K562 (cell line): ENCODE measurements around the gene NOA1. TPM values are rescaled to one million over a fixed set of nuclear protein-coding genes. Genes with fewer than 3 reads are reported as not detected.

ENCODE experiments used
- ATAC-seq: fragments of 200-7000 bp; cut with Tn5 transposase; 3 replicates; pipeline ENCODE4 v1.9.1; 2020; ENCODE audit warnings: moderate library complexity
- BruUV-seq: library from RNA; stranded (reverse); fragments of 400-500 nt; replicated peaks from 2 replicates; lab custom pipeline; 2021; lab: Mats Ljungman, UMichigan
- CTCF ChIA-PET: fragments of 300-600 bp; formaldehyde crosslinking; extraction: SDS; loops from one replicate; lab custom pipeline; 2021; ENCODE audit warnings: low intra/inter-chr PET ratio; lab: Yijun Ruan, JAX
- POLR2A ChIA-PET: fragments of 300-600, 350-650 bp; sonication (Branson Sonifier 250); formaldehyde crosslinking; extraction: SDS; loops from one replicate; lab custom pipeline; 2021; ENCODE audit warnings: antibody characterized with exemption, inconsistent platforms; lab: Yijun Ruan, JAX
- DNase-seq, 4 experiments: peaks; one replicate each; pipeline versions ENCODE4 v3.0.0 to v3.0.0-alpha.2; 2011 to 2018; ENCODE audit warnings: low spot score in 3 of 4, mixed read lengths in 3 of 4; ENCODE audit errors: extremely low read depth in 1 of 4
- FAIRE-seq: peaks from 2 replicates; lab custom pipeline; 2011; peaks lifted over from hg19 to GRCh38; lab: Jason Lieb, UNC
- H2AFZ ChIP-seq: 2 replicates; pipeline ENCODE4 v1.6.0; 2011; ENCODE audit warnings: low read depth, low read length, control low read depth, inconsistent platforms
- H3K27ac ChIP-seq: fragments of 200-600 bp; 3 replicates; pipeline ENCODE4 v1.8.0; 2011; ENCODE audit warnings: low read depth, mild to moderate bottlenecking, control low read depth, inconsistent platforms, low read length, moderate library complexity, mixed read lengths; ENCODE audit errors: extremely low read depth
- H3K27me3 ChIP-seq, 2 experiments: fragments of 300-600 bp in 1 of 2; 2 replicates in 1 of 2; 3 replicates in 1 of 2; pipeline versions ENCODE4 v1.6.0 to v1.8.0; 2011; ENCODE audit warnings: inconsistent platforms in 2 of 2, low read length in 2 of 2, mild to moderate bottlenecking in 1 of 2, mixed read lengths in 1 of 2, moderate library complexity in 1 of 2; ENCODE audit not compliant: control insufficient read depth in 2 of 2, insufficient read depth in 2 of 2
- H3K36me3 ChIP-seq: fragments of 300-600 bp; 3 replicates; pipeline ENCODE4 v1.8.0; 2011; ENCODE audit warnings: mild to moderate bottlenecking, low read length, inconsistent platforms; ENCODE audit not compliant: control insufficient read depth, insufficient read depth
- H3K4me1 ChIP-seq, 2 experiments: fragments of 200-600 bp in 1 of 2; replicated peaks in 1 of 2; 2 replicates in 1 of 2; 3 replicates in 1 of 2; pipeline versions ENCODE4 v1.5.1 to v1.8.0; 2011; ENCODE audit warnings: inconsistent platforms in 2 of 2, low read length in 2 of 2, mild to moderate bottlenecking in 1 of 2, mixed read lengths in 1 of 2, moderate library complexity in 1 of 2; ENCODE audit not compliant: control insufficient read depth in 2 of 2, insufficient read depth in 2 of 2
- H3K4me2 ChIP-seq: 2 replicates; pipeline ENCODE4 v1.6.1; 2011; ENCODE audit warnings: low read length, control low read depth, inconsistent platforms, mixed read lengths; ENCODE audit not compliant: insufficient read depth
- H3K4me3 ChIP-seq: fragments of 200-600 bp; sonication (generic), shearing (Covaris generic); 2 replicates; pipeline ENCODE4 v1.5.1; 2016; ENCODE audit warnings: control low read depth, inconsistent platforms
- H3K79me2 ChIP-seq: fragments of 200-600 bp; 3 replicates; pipeline ENCODE4 v1.8.0; 2011; ENCODE audit warnings: low read length, inconsistent platforms; ENCODE audit not compliant: control insufficient read depth, insufficient read depth
- H3K9ac ChIP-seq, 2 experiments: 2 replicates each; pipeline versions ENCODE4 v1.6.0 to v1.6.1; 2011; ENCODE audit warnings: low read depth in 2 of 2, low read length in 2 of 2, control low read depth in 1 of 2, inconsistent platforms in 1 of 2, mild to moderate bottlenecking in 1 of 2, mixed read lengths in 1 of 2; ENCODE audit not compliant: insufficient read depth in 1 of 2
- H3K9me1 ChIP-seq: one replicate; pipeline ENCODE4 v1.6.0; 2011; ENCODE audit warnings: inconsistent platforms, mild to moderate bottlenecking, low read length, moderate library complexity; ENCODE audit not compliant: control insufficient read depth, insufficient read depth
- H3K9me3 ChIP-seq: replicated peaks from 2 replicates; pipeline ENCODE4 v1.5.1; 2011; ENCODE audit warnings: low read depth, low read length, inconsistent platforms; ENCODE audit not compliant: control insufficient read depth, insufficient read depth
- H4K20me1 ChIP-seq: replicated peaks from 2 replicates; pipeline ENCODE4 v1.6.1; 2011; ENCODE audit warnings: low read length, inconsistent platforms, mixed read lengths; ENCODE audit not compliant: control insufficient read depth, insufficient read depth
- CHD1 ChIP-seq: fragments of 200-600 bp; sonication (generic); IDR thresholded peaks from one replicate; pipeline ENCODE4 v1.6.1; 2012; ENCODE audit warnings: mild to moderate bottlenecking, moderate library complexity, low read length, inconsistent platforms
- CTCF ChIP-seq, 3 experiments: IDR thresholded peaks in 2 of 3; conservative IDR thresholded peaks in 1 of 3; 2 replicates each; pipeline ENCODE4 v1.5.1; 2011 to 2012; ENCODE audit warnings: low read length in 3 of 3, mild to moderate bottlenecking in 3 of 3, control low read depth in 2 of 3, improper control_type of control experiment in 1 of 3, inconsistent platforms in 1 of 3, low read depth in 1 of 3, mixed read lengths in 1 of 3, moderate library complexity in 1 of 3; ENCODE audit not compliant: insufficient read depth in 2 of 3
- HNRNPLL ChIP-seq: fragments of 200-400 bp; formaldehyde crosslinking; IDR thresholded peaks from 2 replicates; pipeline ENCODE4 v1.6.1; 2017; ENCODE audit warnings: low read length, low read depth, mild to moderate bottlenecking; ENCODE audit not compliant: poor library complexity, severe bottlenecking
- MXD1 ChIP-seq: fragments of 250-450 bp; sonication (Bioruptor Pico); IDR thresholded peaks from 2 replicates; pipeline ENCODE4 v1.8.0; 2021; ENCODE audit warnings: borderline replicate concordance, mild to moderate bottlenecking, moderate library complexity; ENCODE audit not compliant: poor library complexity, severe bottlenecking
- NONO ChIP-seq, 2 experiments: fragments of 200-400 bp in 1 of 2; fragments of 450-650 bp in 1 of 2; formaldehyde crosslinking in 1 of 2; IDR thresholded peaks; 2 replicates each; pipeline ENCODE4 v1.6.1; 2017; ENCODE audit warnings: low read depth in 2 of 2, mild to moderate bottlenecking in 2 of 2, moderate library complexity in 2 of 2, low read length in 1 of 2
- POU5F1 ChIP-seq: fragments of 150-350 bp; IDR thresholded peaks from 2 replicates; pipeline ENCODE4 v1.6.1; 2014; ENCODE audit warnings: borderline replicate concordance, low read length, low read depth, mild to moderate bottlenecking; ENCODE audit not compliant: partially characterized antibody
- RBBP5 ChIP-seq: fragments of 200-600 bp; sonication (generic); IDR thresholded peaks from 2 replicates; pipeline ENCODE4 v1.6.1; 2012; ENCODE audit warnings: borderline replicate concordance, mild to moderate bottlenecking, low read length, control low read depth, inconsistent platforms; ENCODE audit not compliant: insufficient read depth, poor library complexity, severe bottlenecking
- RBM14 ChIP-seq: fragments of 200-400 bp; formaldehyde crosslinking; IDR thresholded peaks from 2 replicates; pipeline ENCODE4 v1.6.1; 2018; ENCODE audit warnings: low read depth, mild to moderate bottlenecking, low read length, moderate library complexity, borderline replicate concordance; ENCODE audit not compliant: insufficient read depth
- SFPQ ChIP-seq: fragments of 200-400 bp; formaldehyde crosslinking; IDR thresholded peaks from 2 replicates; pipeline ENCODE4 v1.6.1; 2017; ENCODE audit warnings: mild to moderate bottlenecking, low read depth, low read length, moderate library complexity
- ZEB2 ChIP-seq: fragments of 450-650 bp; IDR thresholded peaks from 2 replicates; pipeline ENCODE4 v1.6.1; 2016
- ZFP1 ChIP-seq: fragments of 450-650 bp; formaldehyde crosslinking; IDR thresholded peaks from 2 replicates; pipeline ENCODE4 v1.4.0; 2020; ENCODE audit warnings: mild to moderate bottlenecking, mixed read lengths
- WGBS: fragments of 100-300 bp; shearing (Covaris generic); methylation state at CpG from one replicate; pipeline ENCODE4 v1.1.6; 2016; ENCODE audit warnings: low coverage, mixed read lengths; ENCODE audit not compliant: insufficient coverage; ENCODE audit errors: missing lambda C conversion rate; 5-methylcytosine and 5-hydroxymethylcytosine counted together
- in situ Hi-C: fragments of 300-500 bp; cut with MboI; formaldehyde crosslinking; loops from 4 replicates; pipeline ENCODE4 v1.15.0; 2018; ENCODE audit warnings: inconsistent platforms, mixed read lengths
- intact Hi-C: fragments of 100-400 bp; cut with micrococcal nuclease; formaldehyde crosslinking; loops from 2 replicates; pipeline ENCODE4 v1.14.2; 2022
- polyA plus RNA-seq, 8 experiments: library from polyadenylated mRNA; depleted of rRNA in 4 of 8; stranded (reverse) in 5 of 8; unstranded in 3 of 8; fragments of >200 nt; fragmentation: Nextera tagmentation in 2 of 8; fragmentation: Illumina TruSeq in 1 of 8; extraction: Ambion mirVana in 2 of 8; extraction: Trizol in 1 of 8; gene quantifications; 2 replicates each; pipeline versions ENCODE4 v1.2.1 to v1.2.3, GENCODE V29; 2011 to 2014; ENCODE audit warnings: inconsistent platforms in 1 of 8, missing spikeins in 1 of 8
- total RNA-seq, 7 experiments: library from RNA; depleted of rRNA in 6 of 7; stranded (reverse); fragments of >200 nt in 6 of 7; fragmentation: Illumina TruSeq in 2 of 7; extraction: Trizol in 2 of 7; gene quantifications; 2 replicates each; pipeline versions ENCODE4 v1.2.1 to v1.2.3, GENCODE V29; 2011 to 2021; ENCODE audit warnings: low replicate concordance in 1 of 7
- TF ChIP-seq, protein P1 (sequence below): fragments of 250-450 bp; sonication (Bioruptor Pico); IDR thresholded peaks from 2 replicates; pipeline ENCODE4 v1.4.0; 2020; ENCODE audit warnings: mild to moderate bottlenecking, moderate library complexity

The NOA1 gene
- total and polyA plus RNA-seq, 9 of the 15 experiments (the other 6 are each of a cell fraction or from before 2014, with no cell fraction given), result 2.6 to 26.6 (median 16.7) TPM

DNA sequence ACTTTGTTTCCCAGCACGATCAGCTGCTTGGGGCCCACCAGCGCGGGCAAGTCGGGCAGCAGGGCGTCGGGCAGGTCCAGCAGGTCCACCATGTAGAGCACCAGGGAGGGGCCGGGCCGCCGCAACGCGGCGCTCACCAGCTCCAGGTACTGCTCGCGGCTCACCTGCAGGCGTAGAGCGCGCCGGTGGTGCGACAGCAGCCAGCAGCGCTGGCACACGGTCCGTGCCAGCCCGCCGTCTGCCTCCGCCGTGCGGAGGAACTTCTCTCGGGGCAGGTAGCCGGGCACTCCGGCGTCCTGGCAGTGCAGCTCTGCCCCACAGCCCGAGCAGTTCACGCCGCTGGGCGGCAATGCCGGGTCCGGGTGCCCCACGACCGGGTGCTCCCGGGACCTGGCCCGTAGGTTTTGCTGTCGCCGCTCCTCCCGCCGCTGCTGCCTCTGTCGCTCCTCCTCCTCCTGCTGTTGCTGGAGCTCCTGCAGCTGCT lies 527 bp downstream of the NOA1 start:
- peak overlapping the region; percentile 94 for H2AFZ ChIP-seq
- under 1% methylated on average over 35 of the region's 46 CpGs for WGBS
- ChIA-PET POLR2A (interaction anchor here (0.9 to 6.3 kb wide), 6 partner anchors 11 to 69 kb away, joined by 3 to 61 read pairs (median 18); partner anchors contain the start of gene REST), CTCF (no interaction called here)
- H3K36me3 ChIP-seq, result peaks cover 43% of the 10 kb centered on the region
- no peaks in the 10 kb centered on the region; the same call in 1 of the 2 replicates for H3K9me3 ChIP-seq
- no TSS peak for BruUV-seq
- FAIRE-seq (no peak), DNase-seq (peak; percentile 41 to 54 (median 48)), ATAC-seq (peak; percentile 61)
- H3K9me1 ChIP-seq, result no peaks in the 10 kb centered on the region
- intact Hi-C loops (loop anchor here (5.0 kb wide), 1 partner anchor 70 kb away; the partner anchor contains the start of gene REST), in situ Hi-C loops (no loop called here)
- no peaks in the 10 kb centered on the region for H3K27me3 ChIP-seq
- H3K4me2 ChIP-seq, result peak overlapping the region; percentile 100
- H3K9ac ChIP-seq, result peak overlapping the region; percentile 96 to 99
- H4K20me1 ChIP-seq, result peaks cover 25% of the 10 kb centered on the region
- peaks cover 76% of the 10 kb centered on the region for H3K79me2 ChIP-seq
- peak overlapping the region; percentile 94 for H3K27ac ChIP-seq
- peaks cover 17 to 30% of the 10 kb centered on the region in 2 experiments; a peak in 4 of 5 replicates for H3K4me1 ChIP-seq
- peak overlapping the region; percentile 98 for H3K4me3 ChIP-seq
- TF ChIP-seq POU5F1 (no peak), MXD1 (no peak), CTCF (IDR thresholded peaks at IDR 0.05 in 2 of 3, conservative IDR thresholded peaks at IDR 0.05 in 1 of 3; ENCODE audit: insufficient read depth in 2 of 3, low read depth in 1 of 3, low read length in 3 of 3) (0 out of 6 replicates have a peak, but pooled peaks of 1 of the 3 experiments have one; percentile 1), RBBP5 (peak; percentile 91), HNRNPLL (no peak), RBM14 (0 out of 2 replicates have a peak, but pooled peaks have one; percentile 39), CHD1 (peak; percentile 31), SFPQ (no peak), ZEB2 (0 out of 2 replicates have a peak, but pooled peaks have one; percentile 38), NONO (IDR thresholded peaks at IDR 0.05; ENCODE audit: low read depth in 2 of 2, low read length in 1 of 2) (peak in 1 of 2 experiments; percentile 11; a peak in 1 of 4 replicates), ZFP1 (CRISPR knock-in tag) (no peak)
- TF ChIP-seq, protein P1, sequence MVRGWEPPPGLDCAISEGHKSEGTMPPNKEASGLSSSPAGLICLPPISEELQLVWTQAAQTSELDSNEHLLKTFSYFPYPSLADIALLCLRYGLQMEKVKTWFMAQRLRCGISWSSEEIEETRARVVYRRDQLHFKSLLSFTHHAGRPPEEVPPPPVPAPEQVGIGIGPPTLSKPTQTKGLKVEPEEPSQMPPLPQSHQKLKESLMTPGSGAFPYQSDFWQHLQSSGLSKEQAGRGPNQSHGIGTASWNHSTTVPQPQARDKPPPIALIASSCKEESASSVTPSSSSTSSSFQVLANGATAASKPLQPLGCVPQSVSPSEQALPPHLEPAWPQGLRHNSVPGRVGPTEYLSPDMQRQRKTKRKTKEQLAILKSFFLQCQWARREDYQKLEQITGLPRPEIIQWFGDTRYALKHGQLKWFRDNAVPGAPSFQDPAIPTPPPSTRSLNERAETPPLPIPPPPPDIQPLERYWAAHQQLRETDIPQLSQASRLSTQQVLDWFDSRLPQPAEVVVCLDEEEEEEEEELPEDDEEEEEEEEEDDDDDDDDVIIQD, result no peak
